AG20443 (cell line): ENCODE results near the gene SGPP2.
"Not testable (repeated sequence)": the region's sequence is repeated elsewhere in the genome, so short reads cannot be mapped to it uniquely, and the experiment has no call there.

Experiments
- DNase-seq: peaks from one replicate; pipeline ENCODE4 v3.0.0; 2012; ENCODE audit warnings: low spot score, mixed read lengths

Gene SGPP2

GRCh38 chr2:222427646-222428301, 3.4 kb downstream of the SGPP2 start:
- DNase-seq, result no peak

- DNase-seq, result no peak
Observed at GRCh38 chr2:222430071-222430470, 5.7 kb downstream of the SGPP2 start.

GRCh38 chr2:222430681-222431080, 6.3 kb downstream of the SGPP2 start:
- DNase-seq, result no peak

- DNase-seq, result no peak
Observed at GRCh38 chr2:222431869-222432268, 7.5 kb downstream of the SGPP2 start.

GRCh38 chr2:222433332-222434173, 9.2 kb downstream of the SGPP2 start:
- no peak for DNase-seq

GRCh38 chr2:222434204-222434603, 9.9 kb downstream of the SGPP2 start:
- DNase-seq, result no peak

GRCh38 chr2:222435400-222436039, 11.2 kb downstream of the SGPP2 start:
- DNase-seq, result not testable (repeated sequence)

GRCh38 chr2:222436040-222436413, 11.7 kb downstream of the SGPP2 start:
- DNase-seq, result no peak

- DNase-seq, result no peak
Observed at GRCh38 chr2:222439692-222440091, 15.3 kb downstream of the SGPP2 start.

GRCh38 chr2:222440673-222441422, 16.5 kb downstream of the SGPP2 start:
- peak; percentile 63 for DNase-seq

GRCh38 chr2:222442665-222443064, 18.3 kb downstream of the SGPP2 start:
- DNase-seq, result no peak

- no peak for DNase-seq
Observed at GRCh38 chr2:222445227-222445626, 20.9 kb downstream of the SGPP2 start.

- no peak for DNase-seq
Observed at GRCh38 chr2:222447131-222447530, 22.8 kb downstream of the SGPP2 start.

GRCh38 chr2:222448748-222449181, 24.4 kb downstream of the SGPP2 start:
- peak; percentile 49 for DNase-seq

- DNase-seq, result no peak
Observed at GRCh38 chr2:222450021-222450420, 25.7 kb downstream of the SGPP2 start.

- no peak for DNase-seq
Observed at GRCh38 chr2:222451224-222451674, 26.9 kb downstream of the SGPP2 start.

GRCh38 chr2:222452422-222452950, 28.1 kb downstream of the SGPP2 start:
- DNase-seq, result no peak

- no peak for DNase-seq
Observed at GRCh38 chr2:222456479-222457077, 32.2 kb downstream of the SGPP2 start.

- DNase-seq, result no peak
Observed at GRCh38 chr2:222459983-222460382, 35.6 kb downstream of the SGPP2 start.

GRCh38 chr2:222465746-222466145, 41.4 kb downstream of the SGPP2 start:
- DNase-seq, result no peak

GRCh38 chr2:222468346-222468745, 44.0 kb downstream of the SGPP2 start:
- DNase-seq, result no peak
